IPS-NIHi11 (cell line): Measurements from ENCODE around the gene ZSWIM8.
A peak's percentile ranks its signal among the peaks of the same experiment; 100 is the strongest.
"Not testable (repeated sequence)": the region's sequence is repeated elsewhere in the genome, so short reads cannot be mapped to it uniquely, and the experiment has no call there.

Experiments used
- DNase-seq: peaks from one replicate; pipeline ENCODE4 v3.0.0; 2012; ENCODE audit warnings: mixed read lengths, low spot score

The ZSWIM8 gene

DNA sequence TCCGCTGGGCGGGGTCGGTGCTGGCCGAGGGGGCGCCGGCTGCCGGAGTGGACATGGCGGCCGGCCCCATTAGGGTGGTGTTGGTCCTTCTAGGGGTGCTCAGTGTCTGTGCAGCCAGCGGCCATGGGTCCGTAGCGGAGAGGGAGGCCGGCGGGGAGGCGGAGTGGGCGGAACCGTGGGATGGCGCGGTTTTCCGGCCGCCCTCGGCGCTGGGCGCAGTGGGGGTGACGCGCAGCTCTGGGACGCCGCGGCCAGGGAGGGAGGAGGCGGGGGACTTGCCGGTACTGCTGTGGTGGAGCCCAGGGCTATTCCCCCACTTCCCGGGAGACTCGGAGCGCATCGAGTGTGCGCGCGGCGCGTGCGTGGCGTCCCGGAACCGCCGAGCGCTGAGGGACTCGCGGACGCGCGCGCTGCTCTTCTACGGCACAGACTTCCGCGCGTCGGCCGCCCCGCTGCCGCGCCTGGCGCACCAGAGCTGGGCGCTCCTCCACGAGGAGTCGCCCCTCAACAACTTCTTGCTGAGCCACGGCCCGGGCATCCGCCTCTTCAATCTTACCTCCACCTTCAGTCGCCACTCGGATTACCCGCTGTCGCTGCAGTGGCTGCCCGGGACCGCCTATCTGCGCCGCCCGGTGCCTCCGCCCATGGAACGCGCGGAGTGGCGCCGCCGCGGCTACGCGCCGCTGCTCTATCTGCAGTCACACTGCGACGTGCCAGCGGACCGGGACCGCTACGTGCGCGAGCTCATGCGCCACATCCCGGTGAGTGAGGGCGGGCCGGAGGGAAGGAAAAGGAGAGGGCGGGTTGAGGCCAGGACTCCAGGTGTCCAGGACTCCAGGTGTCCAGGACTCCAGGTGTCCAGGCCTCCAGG, 12.9 kb upstream of the ZSWIM8 start:
- DNase-seq = peak; percentile 83

DNA sequence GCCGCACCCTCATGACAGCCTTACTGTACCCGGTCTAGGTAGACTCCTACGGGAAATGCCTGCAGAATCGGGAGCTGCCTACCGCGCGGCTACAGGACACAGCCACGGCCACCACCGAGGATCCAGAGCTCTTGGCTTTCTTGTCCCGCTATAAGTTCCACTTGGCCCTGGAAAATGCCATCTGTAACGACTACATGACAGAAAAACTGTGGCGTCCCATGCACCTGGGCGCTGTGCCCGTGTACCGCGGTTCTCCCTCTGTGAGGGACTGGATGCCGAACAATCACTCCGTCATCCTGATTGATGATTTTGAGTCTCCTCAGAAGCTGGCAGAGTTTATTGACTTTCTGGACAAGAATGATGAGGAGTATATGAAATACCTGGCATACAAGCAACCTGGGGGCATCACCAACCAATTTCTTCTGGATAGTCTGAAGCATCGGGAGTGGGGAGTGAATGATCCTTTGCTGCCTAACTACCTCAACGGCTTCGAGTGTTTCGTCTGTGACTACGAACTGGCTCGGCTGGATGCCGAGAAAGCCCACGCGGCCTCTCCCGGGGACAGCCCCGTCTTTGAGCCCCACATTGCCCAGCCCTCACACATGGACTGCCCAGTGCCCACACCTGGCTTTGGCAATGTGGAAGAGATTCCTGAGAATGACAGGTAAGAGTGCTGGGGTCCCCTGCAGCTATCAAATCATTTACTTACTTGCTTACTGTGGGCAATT, 12.1 kb upstream of the ZSWIM8 start:
- DNase-seq = no peak

DNA sequence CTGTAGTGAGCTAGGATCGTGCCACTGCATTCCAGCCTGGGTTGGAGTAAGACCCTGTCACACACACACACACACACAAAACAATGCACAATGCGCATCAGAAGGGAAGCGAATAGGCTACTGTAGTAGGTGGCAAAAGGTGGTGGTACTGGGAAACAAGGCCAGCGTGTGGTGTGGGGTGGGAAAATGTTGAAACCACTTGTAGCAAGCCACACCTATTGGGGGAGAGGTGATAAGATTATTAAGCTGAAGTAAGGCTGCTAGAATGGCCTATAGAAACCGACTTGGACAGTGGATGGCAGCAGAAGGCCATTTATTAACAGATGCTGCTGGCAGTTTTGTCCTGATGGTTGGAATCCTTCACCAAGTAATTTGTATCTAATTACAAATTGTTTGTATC, 10.8 kb upstream of the ZSWIM8 start:
- no peak for DNase-seq

DNA sequence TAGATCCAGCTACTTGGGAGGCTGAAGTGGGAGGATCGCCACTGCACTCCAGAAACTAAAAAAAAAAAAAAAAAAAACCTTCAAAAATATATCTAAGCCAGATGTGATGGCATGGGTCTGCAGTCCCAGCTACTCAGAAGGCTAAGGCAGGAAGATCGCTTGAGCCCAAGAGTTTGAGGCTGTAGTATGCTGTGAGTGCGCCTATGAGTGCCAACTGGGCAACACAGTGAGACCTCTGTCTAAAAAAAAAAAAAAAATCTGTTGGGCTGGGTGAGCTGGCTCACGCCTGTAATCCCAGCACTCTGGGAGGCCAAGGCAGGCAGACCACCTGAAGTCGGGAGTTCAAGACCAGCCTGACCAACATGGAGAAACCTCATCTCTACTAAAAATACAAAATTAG, 6.4 kb upstream of the ZSWIM8 start:
- no peak for DNase-seq

DNA sequence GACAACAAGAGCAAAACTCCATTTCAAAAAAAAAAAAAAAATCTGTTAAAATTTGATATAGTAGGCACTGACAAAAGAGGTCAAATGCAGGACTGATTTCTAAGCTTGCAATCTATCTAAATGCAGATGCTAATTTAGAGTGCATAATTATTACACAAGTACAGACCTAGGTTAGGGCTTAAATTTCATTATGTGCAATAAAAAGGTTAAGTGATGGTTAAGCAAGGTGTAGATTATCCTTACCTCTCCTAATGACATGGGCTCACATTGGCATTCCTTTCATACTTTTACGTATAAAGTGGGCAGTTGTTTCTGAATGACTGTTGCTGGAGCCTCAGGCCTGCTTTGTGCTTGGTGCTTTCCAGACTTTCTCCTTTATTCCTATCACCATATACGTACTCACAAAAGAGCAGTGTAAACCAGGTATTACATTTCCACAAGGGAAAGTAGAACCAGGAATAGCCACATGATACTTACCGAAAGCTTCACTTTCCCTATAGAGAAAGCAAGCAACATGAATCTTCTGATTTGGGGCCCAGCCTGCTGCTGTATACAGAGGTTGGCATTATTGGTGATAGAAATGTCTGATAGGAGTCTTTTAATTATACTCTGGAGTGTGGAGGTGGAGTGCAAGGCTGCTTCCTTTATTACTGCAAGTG, 5.7 kb upstream of the ZSWIM8 start:
- DNase-seq = no peak

DNA sequence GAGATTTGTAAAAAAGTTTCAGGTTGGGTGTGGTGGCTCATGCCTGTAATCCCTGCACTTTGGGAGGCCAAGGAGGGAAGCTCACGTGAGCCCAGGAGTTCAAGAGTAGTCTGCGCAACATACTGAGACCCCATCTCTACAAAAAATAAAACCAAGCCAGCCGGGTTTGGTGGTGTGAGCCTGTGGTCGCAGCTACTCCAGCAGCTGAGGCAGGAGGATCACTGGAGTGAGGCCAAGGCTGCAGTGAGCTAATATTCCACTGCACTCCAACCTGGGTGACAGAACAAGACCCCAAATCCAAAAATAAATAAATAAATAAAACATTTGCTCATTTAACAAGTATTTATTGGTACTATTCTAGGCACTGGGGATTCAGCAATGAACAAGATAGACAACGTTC, 5.1 kb upstream of the ZSWIM8 start:
- no peak for DNase-seq

DNA sequence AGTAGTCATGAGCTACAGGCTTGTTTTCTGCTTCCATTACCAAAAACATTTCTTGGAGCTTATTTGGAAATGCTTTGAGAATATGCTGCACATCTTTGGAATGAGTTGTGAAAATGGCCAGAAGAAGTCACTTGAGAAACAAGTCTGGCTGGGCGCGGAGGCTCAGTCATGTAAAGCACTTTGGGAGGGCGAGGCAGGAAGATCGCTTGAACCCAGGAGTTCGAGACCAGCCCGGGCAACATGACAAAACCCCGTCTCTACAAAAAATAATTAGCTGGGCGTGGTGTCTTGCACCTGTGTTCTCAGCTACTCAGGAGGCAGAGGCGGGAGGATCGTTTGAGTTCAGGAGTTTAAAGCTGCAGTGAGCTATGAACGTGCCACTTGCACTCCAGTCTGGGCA, 4.4 kb upstream of the ZSWIM8 start:
- no peak for DNase-seq

DNA sequence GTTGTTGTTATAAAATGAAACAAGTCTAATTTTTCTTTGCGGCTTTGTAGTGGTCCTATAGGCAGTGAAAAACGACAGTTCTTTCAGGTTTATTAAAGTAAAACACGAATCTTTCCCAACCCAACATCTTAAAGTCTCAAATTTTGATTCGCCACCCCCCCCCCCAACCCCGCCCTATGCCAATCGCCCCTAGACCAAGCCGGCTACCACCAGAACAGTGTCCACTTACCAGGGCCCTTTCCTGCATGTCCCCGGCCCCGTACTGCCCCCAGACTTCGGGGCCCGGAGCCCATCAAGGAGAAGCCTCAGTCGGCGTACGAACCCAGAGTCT, 3.9 kb upstream of the ZSWIM8 start:
- no peak for DNase-seq

DNA sequence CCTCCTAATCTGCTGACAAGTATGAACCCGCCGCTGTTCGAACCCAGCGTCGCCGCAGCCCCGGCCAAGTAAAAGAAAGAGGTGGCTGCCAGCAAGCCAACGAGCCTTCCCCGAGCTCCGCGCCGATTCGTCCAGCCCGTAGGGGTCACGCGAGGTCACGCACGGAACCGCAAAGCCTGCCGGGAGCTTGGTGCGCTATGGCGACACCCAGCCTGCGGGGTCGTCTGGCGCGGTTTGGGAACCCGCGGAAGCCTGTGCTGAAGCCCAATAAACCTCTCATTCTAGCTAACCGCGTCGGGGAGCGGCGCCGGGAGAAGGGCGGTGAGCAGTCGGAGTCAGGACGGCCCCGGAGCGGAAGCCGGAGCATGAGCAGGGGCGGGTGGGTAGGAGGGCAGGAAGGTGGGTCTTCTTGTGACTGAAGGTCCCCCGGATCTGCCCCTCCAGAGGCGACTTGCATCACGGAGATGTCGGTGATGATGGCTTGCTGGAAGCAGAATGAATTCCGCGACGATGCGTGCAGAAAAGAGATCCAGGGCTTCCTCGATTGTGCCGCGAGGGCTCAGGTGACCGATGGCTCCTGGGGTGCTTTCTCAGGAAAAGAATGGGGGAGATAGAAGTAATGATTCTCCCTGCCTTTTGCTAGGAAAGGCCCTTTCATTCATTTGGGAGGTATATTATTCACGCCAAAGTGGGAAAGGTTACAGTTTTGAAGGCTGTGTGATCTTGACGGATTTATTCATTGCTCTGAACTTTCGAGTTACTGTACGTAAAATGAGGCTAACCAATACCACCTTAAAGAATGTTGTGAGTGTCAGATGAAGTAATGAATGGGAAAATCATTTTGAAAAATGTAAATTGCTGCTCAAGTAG, 3.3 kb upstream of the ZSWIM8 start, which contains the start of gene CHCHD1:
Gene CHCHD1, plus strand, starts transcription at position 170 of the 870 bp plus-strand sequence. Its CDS starts 28 bp downstream, at position 198.
- peak; percentile 92 for DNase-seq

DNA sequence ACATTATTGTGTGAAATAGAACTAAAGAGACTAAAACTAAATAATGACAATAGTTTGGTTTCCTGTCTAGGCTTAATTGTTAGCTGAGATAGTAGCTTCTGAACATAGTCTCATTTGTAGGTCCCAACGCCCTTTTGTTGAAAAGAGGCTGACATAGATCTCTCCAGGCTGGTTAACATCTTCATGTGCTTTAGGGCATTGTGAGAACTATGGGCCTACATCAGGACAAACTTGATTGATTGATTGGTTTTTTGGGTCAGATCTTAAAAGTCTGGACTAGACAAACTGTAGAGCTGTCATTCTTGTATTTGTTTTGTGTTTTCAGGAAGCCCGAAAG, 2.7 kb upstream of the ZSWIM8 start:
- DNase-seq = no peak

DNA sequence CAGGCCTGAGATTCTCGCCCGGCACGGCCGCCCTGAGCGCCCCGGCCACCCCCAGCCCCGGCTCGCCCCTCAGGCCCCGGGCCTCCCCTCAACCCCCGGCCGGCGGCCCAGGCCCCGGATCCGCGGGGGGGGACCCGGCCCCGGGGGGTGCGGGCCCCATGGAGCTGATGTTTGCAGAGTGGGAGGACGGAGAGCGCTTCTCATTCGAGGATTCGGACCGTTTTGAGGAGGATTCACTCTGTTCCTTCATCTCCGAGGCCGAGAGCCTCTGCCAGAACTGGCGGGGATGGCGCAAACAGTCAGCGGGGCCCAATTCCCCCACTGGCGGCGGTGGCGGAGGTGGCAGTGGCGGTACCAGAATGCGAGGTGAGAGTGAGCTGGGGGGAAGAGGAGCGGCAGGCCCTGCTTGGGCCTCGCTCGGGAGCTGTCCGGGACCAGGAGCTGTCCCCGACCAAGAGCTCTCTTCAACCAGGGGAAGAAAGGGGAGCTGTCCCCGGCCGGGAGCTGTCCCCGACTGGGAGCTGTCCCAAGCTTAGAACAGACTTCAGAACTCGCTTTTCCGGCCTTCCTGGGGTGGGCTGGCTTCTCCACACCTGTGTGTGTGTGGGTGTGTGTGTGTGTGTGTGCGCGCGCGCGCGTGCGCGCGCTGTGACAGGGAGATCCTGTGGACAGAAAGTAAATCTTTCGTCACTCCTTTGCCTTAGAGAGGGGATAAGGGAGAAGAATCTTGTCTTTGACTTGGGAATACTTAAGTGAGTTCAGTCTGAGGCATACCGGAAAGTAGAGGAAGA, 510 bp downstream of the ZSWIM8 start:
- DNase-seq = peak; percentile 77

DNA sequence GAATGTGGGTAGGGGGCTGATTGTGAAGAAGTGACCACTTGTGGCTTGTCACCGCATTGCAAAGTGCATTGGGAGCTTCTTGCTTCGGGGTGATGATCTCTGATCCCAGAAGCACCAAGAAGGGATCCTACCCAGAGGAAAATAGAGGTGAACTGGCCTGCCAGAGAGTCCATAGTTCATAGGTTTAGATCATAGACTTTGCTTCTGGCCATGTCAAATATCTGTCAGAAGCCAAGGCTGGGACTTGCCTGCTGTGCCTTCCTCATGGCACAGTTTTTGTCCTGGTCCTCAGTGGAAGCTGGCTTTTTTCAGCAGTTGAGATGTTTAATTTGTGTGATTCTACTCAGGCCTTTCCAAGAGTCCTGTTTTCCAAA, 1.1 kb downstream of the ZSWIM8 start:
- DNase-seq = no peak

DNA sequence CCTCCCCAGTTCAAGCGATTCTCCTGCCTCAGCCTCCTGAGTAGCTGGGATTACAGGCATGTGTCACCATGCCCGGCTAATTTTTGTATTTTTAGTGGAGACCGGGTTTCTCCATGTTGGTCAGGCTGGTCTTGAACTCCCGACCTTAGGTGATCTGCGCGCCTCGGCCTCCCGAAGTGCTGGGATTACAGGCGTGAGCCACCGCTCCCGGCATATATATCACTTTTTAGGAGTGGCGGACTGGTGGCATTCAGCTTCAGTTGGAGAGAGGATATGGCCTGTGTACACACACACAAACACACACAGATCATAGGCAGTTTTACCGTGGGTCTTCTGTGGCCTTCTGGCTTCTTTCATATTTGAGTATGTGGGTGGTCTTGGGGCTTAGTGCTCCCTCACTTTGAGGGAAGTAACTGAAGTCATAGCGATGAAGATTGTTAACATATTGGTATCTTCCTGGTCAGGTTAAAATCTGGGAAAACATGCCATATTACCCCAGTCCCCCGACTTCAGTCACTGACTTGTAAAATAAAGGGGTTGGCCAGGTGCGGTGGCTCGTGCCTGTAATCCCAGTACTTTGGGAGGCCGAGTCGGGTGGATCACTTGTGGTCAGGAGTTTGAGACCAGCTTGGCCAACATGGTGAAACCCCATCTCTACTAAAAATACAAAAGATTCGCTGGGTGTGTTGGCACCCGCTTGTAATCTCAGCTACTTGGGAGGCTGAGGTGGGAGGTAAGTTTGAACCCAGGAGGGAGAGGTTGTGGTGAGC, 1.8 kb downstream of the ZSWIM8 start:
- DNase-seq = not testable (repeated sequence)

DNA sequence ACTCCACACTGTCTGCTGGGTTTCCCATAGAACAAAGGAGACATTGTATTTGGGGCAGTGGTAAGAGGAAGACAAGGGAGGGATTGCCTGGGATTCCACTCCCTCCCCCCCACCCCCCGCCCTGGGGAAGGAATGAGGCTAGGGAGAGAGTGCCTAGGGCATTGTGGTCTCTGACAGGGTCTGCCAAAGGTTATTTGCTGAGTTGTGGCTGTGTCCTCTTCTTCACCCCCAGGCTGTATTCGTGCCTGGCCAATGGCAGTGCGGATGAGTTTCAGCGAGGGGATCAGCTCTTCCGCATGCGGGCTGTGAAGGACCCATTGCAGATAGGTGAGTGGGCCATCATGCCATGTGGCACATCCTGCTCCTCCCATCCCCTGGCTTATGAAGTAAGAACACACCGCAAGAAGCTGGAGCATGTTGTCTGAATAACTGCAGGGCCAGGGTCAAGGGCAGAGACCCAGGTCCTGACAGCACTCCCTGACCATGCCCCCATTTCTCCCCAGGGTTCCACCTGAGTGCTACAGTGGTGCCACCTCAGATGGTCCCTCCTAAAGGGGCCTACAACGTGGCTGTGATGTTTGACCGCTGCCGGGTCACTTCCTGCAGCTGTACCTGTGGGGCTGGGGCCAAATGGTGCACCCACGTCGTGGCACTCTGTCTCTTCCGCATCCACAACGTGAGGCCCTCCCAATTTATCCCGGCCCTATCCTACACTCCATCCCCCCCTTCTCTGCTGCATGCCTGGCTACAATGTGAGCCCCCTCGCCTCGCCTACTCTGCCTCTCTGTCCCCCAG, 3.7 kb downstream of the ZSWIM8 start:
- DNase-seq = no peak

DNA sequence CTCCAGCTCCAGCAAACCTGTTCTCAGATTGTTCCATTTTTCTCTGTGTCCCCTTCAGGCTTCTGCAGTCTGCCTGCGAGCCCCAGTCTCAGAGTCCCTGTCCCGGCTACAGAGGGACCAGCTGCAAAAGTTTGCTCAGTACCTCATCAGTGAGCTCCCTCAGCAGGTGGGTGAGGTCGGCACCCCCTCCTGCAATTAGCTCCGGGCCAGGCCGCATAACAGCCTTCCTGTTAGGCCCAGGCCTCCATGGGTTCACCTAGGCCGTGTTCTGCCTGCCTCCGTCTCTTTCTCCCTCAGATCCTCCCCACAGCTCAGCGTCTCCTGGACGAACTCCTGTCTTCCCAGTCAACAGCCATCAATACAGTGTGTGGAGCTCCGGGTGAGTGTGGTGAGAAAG, 4.3 kb downstream of the ZSWIM8 start:
- DNase-seq = no peak

DNA sequence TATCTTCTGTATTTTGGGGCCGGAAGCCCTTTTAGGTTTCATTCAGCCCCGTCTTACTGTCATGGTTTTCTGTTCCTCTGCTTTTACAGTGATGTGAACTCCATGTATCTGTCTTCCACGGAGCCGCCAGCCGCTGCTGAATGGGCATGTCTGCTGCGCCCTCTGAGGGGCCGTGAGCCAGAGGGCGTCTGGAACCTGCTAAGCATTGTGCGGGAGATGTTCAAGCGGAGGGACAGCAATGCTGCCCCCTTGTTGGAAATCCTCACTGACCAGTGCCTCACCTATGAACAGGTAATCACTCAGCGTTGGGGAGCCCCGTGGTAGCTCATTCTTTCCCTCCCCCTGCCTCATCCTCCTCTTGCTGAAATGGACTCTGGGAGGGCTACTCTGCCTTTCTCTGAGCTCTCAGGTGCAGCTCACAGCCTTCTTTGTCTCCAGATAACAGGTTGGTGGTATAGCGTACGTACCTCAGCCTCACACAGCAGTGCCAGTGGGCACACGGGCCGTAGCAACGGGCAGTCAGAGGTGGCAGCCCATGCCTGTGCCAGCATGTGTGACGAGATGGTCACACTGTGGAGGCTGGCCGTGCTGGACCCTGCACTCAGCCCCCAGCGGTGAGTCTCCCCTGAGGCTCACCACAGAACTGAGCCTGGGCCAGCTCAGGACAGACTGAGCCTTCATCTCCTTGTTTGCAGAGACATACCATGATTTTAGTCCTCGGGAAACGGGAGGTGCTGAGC, 5.7 kb downstream of the ZSWIM8 start:
- DNase-seq = no peak

DNA sequence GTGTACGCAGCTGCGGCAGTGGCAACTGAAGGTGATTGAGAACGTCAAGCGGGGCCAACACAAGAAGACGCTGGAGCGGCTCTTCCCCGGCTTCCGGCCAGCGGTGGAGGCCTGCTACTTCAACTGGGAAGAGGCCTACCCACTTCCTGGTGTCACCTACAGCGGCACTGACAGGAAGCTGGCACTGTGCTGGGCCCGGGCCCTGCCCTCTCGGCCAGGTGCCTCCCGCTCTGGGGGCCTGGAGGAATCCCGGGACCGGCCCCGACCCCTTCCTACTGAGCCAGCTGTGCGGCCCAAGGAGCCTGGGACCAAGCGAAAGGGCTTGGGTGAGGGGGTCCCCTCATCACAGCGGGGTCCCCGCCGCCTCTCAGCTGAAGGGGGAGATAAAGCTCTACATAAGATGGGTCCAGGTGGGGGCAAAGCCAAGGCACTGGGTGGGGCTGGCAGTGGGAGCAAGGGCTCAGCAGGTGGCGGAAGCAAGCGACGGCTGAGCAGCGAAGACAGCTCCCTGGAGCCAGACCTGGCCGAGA, 6.5 kb downstream of the ZSWIM8 start:
- no peak for DNase-seq

DNA sequence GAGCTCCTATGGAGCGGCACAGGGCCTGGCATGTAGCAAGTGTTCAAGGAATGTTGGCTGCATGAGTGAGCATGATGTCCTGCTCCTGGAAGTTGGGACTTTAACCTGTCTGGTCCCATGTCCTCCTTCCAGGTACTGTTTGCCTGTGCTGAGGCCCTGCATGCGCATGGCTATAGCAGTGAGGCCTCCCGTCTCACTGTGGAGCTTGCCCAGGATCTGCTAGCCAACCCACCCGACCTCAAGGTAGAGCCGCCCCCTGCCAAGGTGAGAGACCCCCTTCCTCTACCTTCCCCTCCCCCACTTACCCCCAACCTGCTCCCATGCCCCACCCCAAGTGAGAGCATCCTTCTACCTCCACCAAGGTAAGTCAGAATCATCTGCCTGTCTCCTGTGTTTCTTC, 8.1 kb downstream of the ZSWIM8 start:
- no peak for DNase-seq

DNA sequence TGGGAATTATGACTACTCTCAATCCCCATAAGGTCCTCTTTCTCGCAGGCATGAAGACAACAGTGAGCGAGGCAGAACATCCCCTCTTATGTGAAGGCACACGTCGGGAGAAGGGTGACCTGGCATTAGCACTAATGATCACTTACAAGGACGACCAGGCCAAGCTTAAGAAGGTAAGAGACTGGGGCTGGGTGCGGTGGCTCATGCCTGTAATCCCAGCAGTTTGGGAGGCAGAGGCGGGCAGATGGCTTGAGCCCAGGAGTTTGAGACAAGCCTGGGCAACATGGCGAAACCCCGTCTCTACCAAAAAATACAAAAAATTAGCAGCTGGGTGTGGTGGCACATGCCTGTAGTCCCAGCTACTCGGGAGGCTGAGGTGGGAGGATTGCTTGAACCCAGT, 10.1 kb downstream of the ZSWIM8 start:
- DNase-seq = not testable (repeated sequence)
